ENCODE data around the gene ULK4. TPM values are rescaled to one million over a fixed set of nuclear protein-coding genes. Genes with fewer than 3 reads are reported as not detected.

Gene ULK4
- total and polyA plus RNA-seq, 2 of the 4 experiments (the other 2 are of a cell fraction) = 2.7 to 5.0 TPM

DNA sequence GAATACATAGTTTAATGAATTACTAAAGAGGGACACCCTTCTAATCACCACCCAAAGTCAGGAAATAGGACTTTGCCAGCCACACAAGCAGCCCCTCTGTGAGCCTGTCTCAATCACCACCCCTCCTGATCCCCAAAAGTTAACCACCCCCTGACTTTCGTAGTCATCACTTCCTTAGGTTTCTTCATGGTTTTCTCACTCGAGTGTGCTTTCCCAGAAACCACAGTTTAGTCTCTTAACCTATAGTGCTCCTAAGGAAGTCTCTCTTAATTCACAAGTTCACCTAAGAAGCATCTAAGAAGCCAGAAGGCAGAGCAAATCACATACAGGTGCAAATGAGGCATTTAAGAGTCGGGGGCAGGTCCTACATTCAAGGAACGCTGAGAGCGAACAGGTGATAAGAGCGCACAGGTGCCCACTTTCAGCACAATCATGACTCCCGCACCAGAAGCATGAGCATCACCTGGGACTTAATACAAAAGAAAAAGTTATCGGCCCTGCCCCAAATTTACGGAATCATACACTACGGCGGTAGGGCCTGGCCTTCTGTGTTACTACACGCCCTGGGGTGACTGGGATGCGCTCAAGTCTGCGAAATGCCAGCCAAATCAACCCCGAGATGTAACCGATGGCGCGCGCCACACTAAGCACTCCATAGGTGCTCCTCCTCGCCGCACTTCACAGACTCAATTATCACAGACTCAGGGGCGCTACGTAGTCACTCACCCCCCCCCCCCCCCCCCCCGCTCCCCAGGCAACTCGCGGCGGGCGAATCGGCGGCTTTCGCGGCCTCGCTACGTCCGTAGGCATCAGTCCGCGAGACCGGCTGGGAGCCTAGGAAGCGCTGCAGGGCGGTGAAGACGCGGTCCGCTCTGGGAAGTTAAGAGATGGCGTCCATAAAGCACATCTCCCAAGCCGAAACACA is 815 bp downstream of the ULK4 start:
- H3K56ac ChIP-seq (ENCODE audit: extremely low read depth, insufficient read depth, low read length) = no peak overlapping the region; the same call in 1 of the 2 replicates
- TF ChIP-seq RAD21 (IDR thresholded peaks at IDR 0.05; ENCODE audit: low read length) (no peak), CHD1 (IDR thresholded peaks at IDR 0.05; ENCODE audit: low read depth, low read length) (no peak), SMC3 (IDR thresholded peaks at IDR 0.05; ENCODE audit: low read depth, low read length) (no peak), MXI1 (IDR thresholded peaks at IDR 0.05; ENCODE audit: borderline replicate concordance, low read depth, low read length) (no peak; the same call in 1 of the 2 replicates), RCOR1 (IDR thresholded peaks at IDR 0.05; ENCODE audit: insufficient replicate concordance, low read length) (no peak), POLR2A (IDR thresholded peaks at IDR 0.05; ENCODE audit: low read depth, low read length) (peak; percentile 52), MAZ (IDR thresholded peaks at IDR 0.05; ENCODE audit: borderline replicate concordance, low read depth, low read length) (peak; percentile 34; the same call in 1 of the 2 replicates), NFE2L2 (IDR thresholded peaks at IDR 0.05; ENCODE audit: low read depth, low read length) (no peak), FOS (IDR thresholded peaks at IDR 0.05; ENCODE audit: low read depth, low read length) (no peak), USF2 (IDR thresholded peaks at IDR 0.05; ENCODE audit: low read depth, low read length) (no peak), RFX5 (IDR thresholded peaks at IDR 0.05; ENCODE audit: low read depth, low read length) (no peak)
- TF ChIP-seq, protein P1, sequence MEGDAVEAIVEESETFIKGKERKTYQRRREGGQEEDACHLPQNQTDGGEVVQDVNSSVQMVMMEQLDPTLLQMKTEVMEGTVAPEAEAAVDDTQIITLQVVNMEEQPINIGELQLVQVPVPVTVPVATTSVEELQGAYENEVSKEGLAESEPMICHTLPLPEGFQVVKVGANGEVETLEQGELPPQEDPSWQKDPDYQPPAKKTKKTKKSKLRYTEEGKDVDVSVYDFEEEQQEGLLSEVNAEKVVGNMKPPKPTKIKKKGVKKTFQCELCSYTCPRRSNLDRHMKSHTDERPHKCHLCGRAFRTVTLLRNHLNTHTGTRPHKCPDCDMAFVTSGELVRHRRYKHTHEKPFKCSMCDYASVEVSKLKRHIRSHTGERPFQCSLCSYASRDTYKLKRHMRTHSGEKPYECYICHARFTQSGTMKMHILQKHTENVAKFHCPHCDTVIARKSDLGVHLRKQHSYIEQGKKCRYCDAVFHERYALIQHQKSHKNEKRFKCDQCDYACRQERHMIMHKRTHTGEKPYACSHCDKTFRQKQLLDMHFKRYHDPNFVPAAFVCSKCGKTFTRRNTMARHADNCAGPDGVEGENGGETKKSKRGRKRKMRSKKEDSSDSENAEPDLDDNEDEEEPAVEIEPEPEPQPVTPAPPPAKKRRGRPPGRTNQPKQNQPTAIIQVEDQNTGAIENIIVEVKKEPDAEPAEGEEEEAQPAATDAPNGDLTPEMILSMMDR (conservative IDR thresholded peaks at IDR 0.05; ENCODE audit: low read depth, low read length) = no peak
- TF ChIP-seq, protein P2, sequence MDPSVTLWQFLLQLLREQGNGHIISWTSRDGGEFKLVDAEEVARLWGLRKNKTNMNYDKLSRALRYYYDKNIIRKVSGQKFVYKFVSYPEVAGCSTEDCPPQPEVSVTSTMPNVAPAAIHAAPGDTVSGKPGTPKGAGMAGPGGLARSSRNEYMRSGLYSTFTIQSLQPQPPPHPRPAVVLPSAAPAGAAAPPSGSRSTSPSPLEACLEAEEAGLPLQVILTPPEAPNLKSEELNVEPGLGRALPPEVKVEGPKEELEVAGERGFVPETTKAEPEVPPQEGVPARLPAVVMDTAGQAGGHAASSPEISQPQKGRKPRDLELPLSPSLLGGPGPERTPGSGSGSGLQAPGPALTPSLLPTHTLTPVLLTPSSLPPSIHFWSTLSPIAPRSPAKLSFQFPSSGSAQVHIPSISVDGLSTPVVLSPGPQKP (IDR thresholded peaks at IDR 0.05; ENCODE audit: borderline replicate concordance, low read depth, low read length) = no peak

More for the DNA sequence above, 815 bp downstream of the ULK4 start:
- Histone ChIP-seq H2AK5ac (ENCODE audit: low read depth, low read length) (no peak overlapping the region), H3K18ac (ENCODE audit: low read depth, low read length) (no peak overlapping the region), H4K8ac (ENCODE audit: low read depth in 2 of 2, low read length in 2 of 2) (peak overlapping the region in 1 of 2 experiments; percentile 31; a peak in 1 of 4 replicates), H4K5ac (ENCODE audit: low read depth, low read length) (peak overlapping the region; percentile 43; the same call in 1 of the 2 replicates), H3K36me3 (ENCODE audit: control insufficient read depth, insufficient read depth, low read length) (no peaks in the 10 kb centered on the region), H4K91ac (ENCODE audit: insufficient read depth, low read depth, low read length) (no peak overlapping the region), H2BK5ac (ENCODE audit: low read depth, low read length, poor library complexity, severe bottlenecking) (no peak overlapping the region), H2BK15ac (ENCODE audit: low read depth, low read length) (no peak overlapping the region), H3K4me1 (ENCODE audit: control insufficient read depth, insufficient read depth, low read length) (peaks cover 3% of the 10 kb centered on the region; the same call in 1 of the 2 replicates), H3K4me3 (ENCODE audit: insufficient read depth, low read depth, low read length) (peak overlapping the region; percentile 52), H3K27ac (ENCODE audit: insufficient read depth, low read length) (peak overlapping the region; percentile 21), H3K14ac (replicated peaks; ENCODE audit: low read depth, low read length) (peak overlapping the region; percentile 50; the same call in 1 of the 2 replicates), H3K79me1 (ENCODE audit: low read depth in 1 of 2, low read length in 2 of 2) (peaks cover 0 to 8% of the 10 kb centered on the region in 2 experiments; a peak in 2 of 4 replicates), H2BK20ac (ENCODE audit: low read depth, low read length) (no peak overlapping the region), H3K23ac (ENCODE audit: low read depth, low read length) (0 out of 2 replicates have a peak overlapping the region, but pooled peaks have one; percentile 73), H3K4ac (ENCODE audit: low read depth, low read length) (no peak overlapping the region), H2BK120ac (ENCODE audit: low read depth, low read length) (no peak overlapping the region), H2AFZ (replicated peaks; ENCODE audit: low read length, poor library complexity) (peak overlapping the region; percentile 95), H4K20me1 (ENCODE audit: insufficient read depth, low read length) (no peaks in the 10 kb centered on the region), H3K9me1 (ENCODE audit: insufficient read depth, low read length) (no peaks in the 10 kb centered on the region), H2AK9ac (replicated peaks; ENCODE audit: low read depth, low read length, poor library complexity) (peak overlapping the region; percentile 12), H3K4me2 (ENCODE audit: low read depth, low read length) (peak overlapping the region; percentile 95), H3K9ac (ENCODE audit: low read depth, low read length) (peak overlapping the region; percentile 36), H3K9me3 (ENCODE audit: control insufficient read depth, insufficient read depth, low read length) (no peaks in the 10 kb centered on the region), H3K27me3 (ENCODE audit: control insufficient read depth, insufficient read depth, low read length) (no peaks in the 10 kb centered on the region)
- 1% methylated on average over 14 of the region's 45 CpGs; no CpG with 5 or more reads in 1 of the 2 experiments for WGBS, 2 experiments (ENCODE audit: extremely low coverage in 2 of 2, insufficient read length in 1 of 2)
- ChIA-PET POLR2A (ENCODE audit: unreplicated experiment) (no interaction called here), CTCF (no interaction called here)
- DNase-seq (peak; percentile 61), ATAC-seq (ENCODE audit: low read depth) (peak; percentile 37)
- no TSS peak for BruUV-seq (replicated peaks)
- intact Hi-C loops (cut with micrococcal nuclease) = loop anchor here (1.0 to 5.0 kb wide), 2 partner anchors 111 to 138 kb away; no protein-coding TSS in a partner anchor
- in situ Hi-C loops (cut with MboI; ENCODE audit: low sequenced_read_pairs) = no loop called here
- dilution Hi-C loops (cut with HindIII; ENCODE audit: low sequenced_read_pairs, unreplicated experiment) = no loop called here
